Lower leg skin (tissue), 4 donors: ENCODE measurements around the gene ARHGAP5. TPM values are rescaled to one million over a fixed set of nuclear protein-coding genes. Genes with fewer than 3 reads are reported as not detected.

Experiments used
- DNase-seq, 2 donors: peaks; one replicate each; pipeline ENCODE4 v3.0.0-alpha.2; 2019; ENCODE audit warnings: low spot score in 2 of 2
- H3K4me3 ChIP-seq: fragments of 200-600 bp; sonication (generic); 2 replicates; pipeline ENCODE4 v1.5.1; 2017; ENCODE audit warnings: mild to moderate bottlenecking, low read depth; ENCODE audit not compliant: poor library complexity, severe bottlenecking
- POLR2A ChIP-seq, 2 donors: fragments of 450-650 bp; IDR thresholded peaks; one replicate each; pipeline ENCODE4 v1.6.1; 2016 to 2017; ENCODE audit warnings: antibody characterized with exemption in 2 of 2, mild to moderate bottlenecking in 1 of 2, moderate library complexity in 1 of 2
- WGBS, 2 donors: methylation state at CpG; one replicate each; pipeline ENCODE4 v1.1.5; 2018; 5-methylcytosine and 5-hydroxymethylcytosine counted together
- intact Hi-C: fragments of 100-400 bp; cut with DNase I; formaldehyde crosslinking; loops from one replicate; pipeline ENCODE4 v1.15.0; 2023; ENCODE audit warnings: low total_unique reads
- total RNA-seq, 4 donors: library from RNA; depleted of rRNA; stranded (reverse); fragments of >200 nt; gene quantifications; one replicate each; pipeline ENCODE4 v1.1.0, GENCODE V29; 2016
- TF ChIP-seq, protein P1 (sequence below), 3 donors: fragments of 450-650 bp; IDR thresholded peaks; one replicate each; pipeline ENCODE4 v1.5.1; 2016; ENCODE audit warnings: antibody characterized with exemption in 3 of 3, mild to moderate bottlenecking in 3 of 3, moderate library complexity in 2 of 3

The ARHGAP5 gene
- total RNA-seq, 4 donors from 2014 or later: 86.4 to 97.5 (median 95.2) TPM

DNA sequence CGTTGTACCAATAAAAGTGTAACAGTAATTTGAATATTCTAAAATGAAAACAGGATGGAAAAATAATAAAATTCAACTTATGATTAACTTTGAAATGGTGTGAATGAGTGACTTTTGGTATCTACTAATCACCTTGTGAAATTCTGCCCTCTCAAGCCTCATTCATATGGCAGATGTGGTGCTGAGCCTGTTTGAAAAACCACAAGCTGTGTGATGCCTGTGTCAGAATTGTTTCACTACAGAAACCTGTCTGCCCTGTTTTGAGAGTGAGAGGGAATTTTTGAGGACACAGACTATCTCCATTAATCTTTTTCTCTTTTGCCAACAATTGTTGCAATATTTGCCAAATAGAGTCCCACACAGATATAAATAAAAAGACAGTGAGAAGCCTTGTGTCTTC lies 120.8 kb downstream of the ARHGAP5 start:
- TF ChIP-seq POLR2A (IDR thresholded peaks at IDR 0.05): no peak
- TF ChIP-seq, protein P1, sequence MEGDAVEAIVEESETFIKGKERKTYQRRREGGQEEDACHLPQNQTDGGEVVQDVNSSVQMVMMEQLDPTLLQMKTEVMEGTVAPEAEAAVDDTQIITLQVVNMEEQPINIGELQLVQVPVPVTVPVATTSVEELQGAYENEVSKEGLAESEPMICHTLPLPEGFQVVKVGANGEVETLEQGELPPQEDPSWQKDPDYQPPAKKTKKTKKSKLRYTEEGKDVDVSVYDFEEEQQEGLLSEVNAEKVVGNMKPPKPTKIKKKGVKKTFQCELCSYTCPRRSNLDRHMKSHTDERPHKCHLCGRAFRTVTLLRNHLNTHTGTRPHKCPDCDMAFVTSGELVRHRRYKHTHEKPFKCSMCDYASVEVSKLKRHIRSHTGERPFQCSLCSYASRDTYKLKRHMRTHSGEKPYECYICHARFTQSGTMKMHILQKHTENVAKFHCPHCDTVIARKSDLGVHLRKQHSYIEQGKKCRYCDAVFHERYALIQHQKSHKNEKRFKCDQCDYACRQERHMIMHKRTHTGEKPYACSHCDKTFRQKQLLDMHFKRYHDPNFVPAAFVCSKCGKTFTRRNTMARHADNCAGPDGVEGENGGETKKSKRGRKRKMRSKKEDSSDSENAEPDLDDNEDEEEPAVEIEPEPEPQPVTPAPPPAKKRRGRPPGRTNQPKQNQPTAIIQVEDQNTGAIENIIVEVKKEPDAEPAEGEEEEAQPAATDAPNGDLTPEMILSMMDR (IDR thresholded peaks at IDR 0.05): no peak
- H3K4me3 ChIP-seq: no peak overlapping the region
- DNase-seq: no peak
- intact Hi-C loops: no loop called here
- WGBS, 2 donors: 42 to 47% methylated on average over 1 of the region's 1 CpG

DNA sequence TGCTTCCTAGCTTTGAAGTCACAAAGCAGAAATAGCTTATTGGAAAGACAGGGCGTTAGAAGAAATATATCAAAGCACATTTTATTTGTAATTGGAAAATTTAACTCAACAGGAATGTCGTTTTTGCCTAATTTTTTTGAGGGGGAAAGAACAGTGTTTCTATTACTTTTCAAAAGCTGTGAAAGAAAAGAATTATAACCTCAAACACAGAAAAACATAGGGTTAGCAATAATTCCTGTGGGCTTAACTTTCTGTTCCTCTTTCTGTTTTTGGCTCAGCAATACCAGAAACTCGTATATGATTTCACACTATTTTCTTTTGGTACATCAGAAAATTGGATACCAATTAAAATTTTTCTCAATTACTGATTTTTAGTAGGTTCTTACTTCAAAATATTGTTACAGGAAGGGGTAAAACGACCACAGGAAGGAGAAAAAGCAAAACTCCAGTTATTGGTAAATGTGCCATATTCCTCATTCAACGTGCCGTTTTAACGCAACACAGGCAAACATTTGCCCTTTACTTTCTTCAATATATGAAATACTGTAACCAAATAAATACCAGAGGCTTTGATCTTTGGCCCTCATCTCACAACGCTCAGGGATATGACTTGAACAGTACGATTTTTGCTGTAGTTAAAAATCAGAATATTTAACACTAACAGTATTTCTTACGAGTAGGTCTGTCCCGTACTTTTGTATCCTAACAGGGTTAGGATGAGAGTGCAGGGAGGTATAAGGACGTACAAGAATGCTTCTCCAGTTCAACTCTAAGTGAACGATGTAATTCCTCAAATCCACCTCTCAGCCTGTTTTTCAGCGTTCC lies 123.5 kb downstream of the ARHGAP5 start:
- intact Hi-C loops: no loop called here
- TF ChIP-seq, protein P1 (IDR thresholded peaks at IDR 0.05): no peak
- no peak for TF ChIP-seq POLR2A (IDR thresholded peaks at IDR 0.05)
- peak overlapping the region; percentile 50 for H3K4me3 ChIP-seq
- DNase-seq: no peak
- WGBS, 2 donors: 13 to 16% methylated on average over 14 of the region's 14 CpGs

DNA sequence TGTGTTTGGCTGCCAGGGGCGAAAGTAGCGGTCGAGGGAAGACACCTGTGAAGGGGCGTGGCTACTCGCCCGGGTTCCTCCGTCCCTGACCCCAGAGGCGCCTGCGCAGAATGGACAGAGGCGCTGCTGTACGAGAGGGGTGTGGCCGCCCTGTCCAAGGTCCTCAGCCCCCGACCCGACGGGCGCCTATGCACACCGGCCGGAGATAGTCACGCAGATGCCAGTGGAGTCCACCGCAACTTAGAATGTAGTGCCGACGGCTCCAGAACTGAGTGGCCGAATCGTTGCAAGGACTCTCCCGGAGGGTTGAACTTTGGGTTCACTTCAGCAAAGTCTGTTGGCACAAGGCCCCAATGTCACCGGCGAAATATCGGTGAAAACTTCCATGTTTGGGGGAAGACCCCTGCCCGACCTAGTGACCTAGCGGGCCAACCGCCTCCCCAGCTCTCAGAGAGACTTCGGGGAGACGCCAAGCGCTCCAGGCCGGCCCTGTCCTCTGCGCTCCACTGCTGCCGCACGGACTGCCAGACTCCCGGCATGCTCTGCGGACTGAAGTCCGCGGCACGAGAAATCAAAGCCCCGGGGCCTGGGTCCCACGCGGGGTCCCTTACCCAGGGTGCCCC lies 124.2 kb downstream of the ARHGAP5 start:
- peak; percentile 45 to 95 for DNase-seq
- H3K4me3 ChIP-seq: peak overlapping the region; percentile 50
- no peak for TF ChIP-seq POLR2A (IDR thresholded peaks at IDR 0.05)
- TF ChIP-seq, protein P1 (IDR thresholded peaks at IDR 0.05): peak in 1 of 3 donors; percentile 25
- 0 to 1% methylated on average over 24 to 43 of the region's 46 CpGs for WGBS, 2 donors
- intact Hi-C loops: no loop called here

- H3K4me3 ChIP-seq: peak within 1 kb of the TSS; percentile 50
- 2 to 3% methylated on average over 38 to 40 of the region's 40 CpGs for WGBS, 2 donors
- no peak for TF ChIP-seq POLR2A (IDR thresholded peaks at IDR 0.05)
- TF ChIP-seq, protein P1 (IDR thresholded peaks at IDR 0.05): no peak
- DNase-seq: no peak
- intact Hi-C loops: no loop called here
Measured at GRCh38 chr14:32201816-32202490, 124.8 kb downstream of the ARHGAP5 start, which contains the start of gene RNU6-7. TSS of gene RNU6-7 (plus strand) at chr14:32202045.

GRCh38 chr14:32202491-32202997 lies 125.4 kb downstream of the ARHGAP5 start:
- H3K4me3 ChIP-seq: no peak overlapping the region
- WGBS, 2 donors: 2 to 4% methylated on average over 8 of the region's 8 CpGs
- TF ChIP-seq POLR2A (IDR thresholded peaks at IDR 0.05): no peak
- TF ChIP-seq, protein P1 (IDR thresholded peaks at IDR 0.05): no peak
- intact Hi-C loops: no loop called here
- DNase-seq: no peak
